HG03095 (cell line): Measurements from ENCODE around the gene CDCA7L.
"Not testable (repeated sequence)": the region's sequence is repeated elsewhere in the genome, so short reads cannot be mapped to it uniquely, and the experiment has no call there.

Experiments used
- ATAC-seq: cut with Tn5 transposase; IDR thresholded peaks from one replicate; pipeline ENCODE4 v1.9.1; 2021; ENCODE audit warnings: moderate library complexity; ENCODE audit not compliant: unreplicated experiment

Gene CDCA7L

DNA sequence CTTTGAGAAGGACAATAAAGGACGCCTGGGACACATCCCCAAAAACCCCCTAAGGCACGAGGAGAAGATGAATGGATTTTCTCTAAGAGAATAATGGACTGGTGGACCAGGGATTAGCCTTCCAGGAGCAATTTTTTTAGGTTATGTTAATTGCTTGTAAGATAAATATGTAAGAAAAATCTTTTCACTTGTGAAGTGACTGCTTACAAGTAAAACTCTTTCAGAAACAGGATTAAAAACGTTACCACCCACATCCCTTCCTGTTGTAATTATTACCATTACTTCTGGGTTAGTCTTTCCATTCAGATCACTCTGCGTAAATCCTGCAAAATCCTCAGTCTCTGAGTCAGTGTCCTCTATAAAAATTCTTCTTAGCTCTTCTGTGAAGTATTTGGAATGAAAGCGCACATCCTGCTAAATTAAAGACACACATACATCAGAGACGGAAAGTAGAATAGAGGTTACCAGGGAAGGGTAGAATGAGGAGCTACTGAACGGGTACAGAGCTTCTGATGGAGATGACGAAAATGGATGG is 34.3 kb downstream of the CDCA7L start:
- ATAC-seq = no peak

DNA sequence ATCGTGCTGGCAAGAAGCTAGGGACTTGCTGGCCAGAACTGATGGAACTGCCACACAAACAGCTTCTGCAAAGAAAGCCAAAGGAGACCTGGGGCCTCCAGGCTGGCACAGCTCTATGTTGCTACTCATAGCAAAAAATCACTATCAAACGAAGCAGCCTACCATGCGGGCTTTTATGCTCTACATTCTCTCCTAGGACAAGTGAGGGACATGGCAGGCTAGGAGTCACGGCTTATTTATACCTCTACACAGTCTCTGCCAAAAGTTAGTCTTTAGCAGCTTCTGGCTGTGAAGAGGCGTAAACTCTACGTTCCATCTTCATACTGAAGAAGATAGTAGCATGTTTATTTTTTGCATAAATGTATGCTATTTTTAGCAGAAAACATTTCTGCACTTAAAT is 35.4 kb downstream of the CDCA7L start:
- no peak for ATAC-seq

DNA sequence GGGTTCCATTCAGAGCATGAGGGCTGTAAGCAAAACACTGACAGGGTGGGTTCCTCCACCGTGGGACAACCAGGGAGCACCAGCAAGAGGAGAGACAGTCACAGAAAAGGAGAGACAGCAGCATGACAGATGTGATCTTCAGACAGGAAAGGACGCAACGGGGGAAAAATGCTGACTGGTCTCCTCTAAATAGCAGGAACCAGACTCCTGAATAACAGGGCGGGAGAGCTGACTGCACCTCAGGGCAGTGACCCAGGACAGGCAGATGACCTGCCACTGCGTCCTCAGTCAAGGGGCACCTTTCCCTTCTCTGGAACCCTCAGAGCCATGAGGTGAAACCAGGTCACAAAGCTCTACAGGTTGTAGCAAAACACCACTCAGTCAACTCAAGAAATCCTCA is 37.0 kb downstream of the CDCA7L start:
- ATAC-seq = no peak

DNA sequence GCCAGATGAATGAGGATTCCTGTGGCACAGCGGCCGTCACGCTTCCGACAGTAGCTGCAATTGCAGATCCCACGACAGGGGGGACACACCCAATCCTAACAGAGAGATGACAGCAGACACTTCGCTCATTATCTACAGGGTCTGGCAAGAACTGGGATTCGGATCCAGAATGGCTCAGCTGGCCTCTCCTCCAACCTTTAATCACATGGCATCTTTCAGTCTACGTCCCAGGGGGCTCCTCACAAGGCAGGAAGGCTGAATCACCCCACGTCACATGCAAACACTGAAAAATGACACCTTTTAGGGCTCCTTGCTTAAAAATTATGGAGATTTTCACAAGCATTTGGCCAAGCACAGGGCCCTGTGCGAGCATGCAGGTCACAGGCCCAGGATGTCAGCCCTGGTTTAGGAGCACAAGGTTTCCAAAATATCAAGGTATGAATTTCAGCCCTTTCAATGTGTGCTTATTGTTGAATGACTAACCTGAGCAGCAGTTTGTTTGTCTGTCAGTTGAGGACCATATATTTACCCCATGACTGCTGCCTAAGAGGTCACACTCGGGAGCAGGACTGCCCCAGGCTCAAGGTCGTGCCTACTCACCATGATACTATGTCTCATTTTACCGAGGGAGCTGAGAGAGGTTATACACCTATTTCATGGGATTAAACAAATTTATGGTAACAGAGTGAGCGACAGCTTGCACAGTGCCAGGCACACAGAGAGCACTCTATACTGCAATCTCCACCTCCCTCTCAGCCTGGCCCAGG is 42.5 kb downstream of the CDCA7L start:
- ATAC-seq = no peak

DNA sequence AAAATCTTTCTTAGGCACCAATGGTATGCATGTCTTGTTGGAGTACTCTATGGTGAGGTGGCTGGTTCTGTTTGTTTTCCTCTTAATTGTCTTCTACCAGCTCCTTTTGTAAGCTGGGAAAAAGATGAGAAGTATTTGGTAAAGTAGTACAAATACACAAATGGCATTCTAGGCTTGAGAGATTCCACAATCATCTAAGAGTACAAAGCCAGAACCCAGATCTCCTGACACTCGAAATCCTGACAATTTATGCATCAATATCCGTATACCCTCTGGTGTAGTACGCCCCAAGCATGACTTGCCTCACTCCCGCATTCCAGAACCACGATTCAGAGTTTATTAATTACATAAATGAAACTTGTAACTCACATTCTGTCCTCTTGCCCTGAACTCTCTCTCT is 43.5 kb downstream of the CDCA7L start:
- ATAC-seq = no peak

DNA sequence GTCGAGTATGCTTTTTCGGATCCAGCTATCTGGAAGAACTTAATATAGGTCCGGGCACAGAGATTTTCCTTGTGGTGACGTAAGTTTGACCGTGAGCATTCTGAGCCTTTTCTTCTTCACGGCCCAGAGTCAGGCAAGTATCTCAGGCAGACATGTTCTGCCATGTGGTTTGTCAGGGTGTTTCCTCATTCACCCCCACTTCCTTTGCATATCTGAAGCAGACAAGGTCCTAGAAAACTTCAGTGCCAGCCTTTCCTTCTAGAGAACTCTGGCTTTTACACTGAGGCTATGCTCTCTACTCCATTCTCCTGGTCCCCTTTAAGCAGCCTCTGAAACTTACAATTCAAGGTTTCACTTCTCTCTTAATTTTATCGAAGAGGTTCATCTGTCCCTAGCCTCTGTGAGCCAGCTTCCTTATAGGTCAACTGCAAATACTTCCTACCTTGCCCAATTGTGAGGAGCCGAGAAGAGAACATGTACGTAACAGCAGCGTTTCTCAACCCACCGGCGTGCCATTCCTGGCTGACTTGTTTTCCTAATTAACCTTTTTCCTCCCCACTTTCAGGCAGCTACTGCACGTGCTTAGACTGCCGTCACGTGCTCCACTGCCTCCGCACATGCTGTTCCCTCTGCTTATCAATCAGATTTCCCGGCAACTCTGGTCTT is 47.3 kb downstream of the CDCA7L start:
- peak; percentile 95 for ATAC-seq

DNA sequence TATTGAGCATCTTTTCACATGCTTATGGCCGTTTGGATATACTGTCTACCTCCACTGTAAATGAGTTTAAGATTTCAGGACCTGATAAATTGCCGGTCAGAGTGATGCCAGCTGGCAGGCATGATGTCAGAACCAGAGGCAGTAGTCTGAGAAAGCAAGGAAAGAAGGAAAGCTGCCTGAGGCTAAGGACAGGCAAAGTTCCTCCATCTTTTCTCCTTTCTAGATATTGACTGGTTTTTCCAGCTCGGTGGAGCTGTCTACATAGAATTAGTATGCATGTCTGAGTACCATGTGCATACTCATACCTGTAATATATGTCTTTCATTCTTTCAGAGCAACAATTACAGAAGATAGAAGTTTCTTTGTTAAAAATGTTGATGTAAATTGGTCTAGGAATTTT is 52.3 kb downstream of the CDCA7L start:
- ATAC-seq = no peak

DNA sequence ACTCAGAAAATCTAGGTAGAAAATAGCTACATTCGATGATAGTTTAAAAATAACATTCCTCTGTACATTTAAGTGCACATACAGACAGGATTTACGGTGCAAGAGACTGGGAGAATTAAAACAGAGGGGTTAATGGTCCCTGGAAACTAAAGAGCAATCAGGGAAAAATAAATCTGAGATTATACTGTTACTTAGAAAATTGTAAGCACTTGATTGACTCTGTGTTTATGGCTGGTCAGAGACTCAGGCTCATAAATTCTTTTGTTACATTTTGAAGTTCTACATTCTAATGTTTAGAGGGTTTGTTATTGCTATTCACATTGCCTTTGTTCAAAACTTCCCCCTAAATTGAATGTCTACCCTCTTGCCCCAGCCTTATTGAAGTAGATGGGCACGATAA is 54.4 kb downstream of the CDCA7L start:
- no peak for ATAC-seq

DNA sequence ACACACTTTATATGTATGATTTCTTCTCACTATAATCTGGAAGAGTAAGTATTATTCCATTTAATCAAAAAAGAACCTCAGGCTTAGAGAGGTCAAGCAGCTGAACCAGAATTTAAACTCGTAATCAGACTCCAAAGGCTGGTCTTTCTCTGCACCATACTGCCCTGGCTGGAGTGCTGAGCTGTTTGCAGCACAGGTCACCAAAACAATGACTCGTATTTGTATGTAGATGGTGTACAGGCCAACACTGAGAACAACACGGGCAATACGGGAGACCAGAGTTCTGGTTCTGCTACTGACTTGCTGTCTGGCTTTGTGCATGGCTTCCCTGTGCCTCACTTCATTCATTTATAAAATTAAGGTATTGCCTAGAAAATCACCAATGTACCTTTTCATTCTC is 57.9 kb downstream of the CDCA7L start:
- ATAC-seq = no peak

DNA sequence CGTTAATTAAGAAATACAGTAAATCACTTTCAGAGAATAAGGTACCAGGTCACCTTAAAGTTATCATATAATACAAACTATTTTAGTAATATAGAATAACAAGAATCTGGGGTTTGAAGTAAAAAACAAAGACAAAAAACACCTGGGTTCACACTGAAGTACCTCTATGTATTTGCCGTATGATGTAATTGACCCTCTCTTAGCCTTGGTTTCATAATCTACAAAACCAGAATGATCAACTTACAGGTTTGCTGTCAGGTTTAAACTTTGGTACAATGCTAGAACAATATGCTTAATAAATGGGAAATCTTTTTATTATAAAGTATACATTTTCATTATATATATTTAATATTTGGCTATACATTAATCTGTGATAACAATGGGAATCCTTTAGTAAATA is 58.3 kb downstream of the CDCA7L start:
- no peak for ATAC-seq

DNA sequence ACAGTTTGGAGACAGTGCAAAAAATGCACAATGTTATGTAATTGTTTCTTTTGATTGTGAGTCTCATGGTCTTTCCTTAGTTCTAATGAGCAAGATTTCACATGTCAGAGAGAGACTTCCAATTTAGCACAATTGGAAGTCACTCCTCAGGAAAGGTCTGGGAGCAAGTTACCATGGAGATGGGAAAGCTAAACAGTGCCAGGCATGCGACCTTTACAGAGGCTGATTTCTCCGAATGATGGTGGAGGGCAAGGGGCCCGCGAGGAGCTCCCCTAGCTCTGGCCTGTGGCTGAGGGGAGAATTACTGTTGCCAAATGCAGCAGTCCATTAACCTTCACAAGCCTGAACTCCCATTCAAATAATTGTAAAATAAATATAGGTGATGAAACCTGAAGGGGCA is 59.3 kb downstream of the CDCA7L start:
- ATAC-seq = no peak

DNA sequence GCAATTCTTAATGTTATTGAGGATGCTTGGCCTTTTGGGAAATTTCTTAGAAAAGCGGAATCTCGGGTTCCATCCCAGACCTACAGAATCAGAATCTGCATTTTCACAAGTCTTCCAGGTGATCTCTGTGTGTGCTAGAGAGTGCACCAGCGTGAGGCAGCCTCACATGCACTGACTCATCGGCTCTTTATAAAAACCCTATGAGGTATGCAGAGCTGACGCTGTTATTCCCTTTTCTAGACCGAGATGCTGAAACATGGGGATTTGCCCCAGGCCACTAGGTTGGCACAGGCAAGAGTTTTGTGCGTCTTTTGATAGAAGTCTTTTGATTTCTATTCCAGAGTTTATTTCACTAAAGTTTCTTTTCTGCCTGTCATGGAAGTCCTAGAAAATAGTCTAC is 61.2 kb downstream of the CDCA7L start:
- ATAC-seq = no peak

DNA sequence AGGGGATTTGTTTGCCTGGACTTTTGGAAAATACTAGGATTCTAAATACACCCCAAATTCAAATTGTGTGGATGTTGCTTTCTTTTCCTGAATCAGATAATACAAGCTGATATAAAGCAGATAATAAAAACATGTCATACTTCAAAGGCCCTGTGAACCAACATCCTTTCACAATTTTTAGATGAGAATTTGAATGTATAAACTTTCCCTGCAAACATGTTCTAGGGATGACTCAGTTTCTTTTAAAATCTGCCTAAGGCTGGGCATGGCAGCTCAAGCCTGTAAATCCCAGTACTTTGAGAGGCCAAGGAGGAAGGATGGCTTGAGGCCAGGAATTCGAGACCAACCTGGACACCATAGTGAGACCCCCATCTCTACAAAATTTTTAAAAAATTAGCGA is 62.2 kb downstream of the CDCA7L start:
- ATAC-seq = not testable (repeated sequence)

DNA sequence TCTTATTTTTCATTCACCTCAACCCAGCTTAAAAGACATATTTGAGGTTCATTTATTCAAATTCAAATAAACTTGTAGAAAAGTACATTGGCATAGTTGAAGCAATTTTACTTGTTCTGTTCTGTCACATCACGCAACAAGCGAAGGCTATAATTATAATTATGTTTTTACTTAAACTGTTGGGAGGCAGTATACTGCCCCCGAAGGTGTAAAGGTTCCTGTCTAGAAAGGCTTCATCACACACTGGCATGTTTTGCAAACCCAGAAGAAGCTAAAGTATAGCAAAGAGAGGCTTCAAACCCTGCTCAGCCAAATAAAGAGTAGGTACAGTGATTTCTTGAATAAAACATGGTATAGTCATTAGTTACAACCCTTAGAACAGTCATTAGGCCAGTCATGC is 62.6 kb downstream of the CDCA7L start:
- no peak for ATAC-seq

DNA sequence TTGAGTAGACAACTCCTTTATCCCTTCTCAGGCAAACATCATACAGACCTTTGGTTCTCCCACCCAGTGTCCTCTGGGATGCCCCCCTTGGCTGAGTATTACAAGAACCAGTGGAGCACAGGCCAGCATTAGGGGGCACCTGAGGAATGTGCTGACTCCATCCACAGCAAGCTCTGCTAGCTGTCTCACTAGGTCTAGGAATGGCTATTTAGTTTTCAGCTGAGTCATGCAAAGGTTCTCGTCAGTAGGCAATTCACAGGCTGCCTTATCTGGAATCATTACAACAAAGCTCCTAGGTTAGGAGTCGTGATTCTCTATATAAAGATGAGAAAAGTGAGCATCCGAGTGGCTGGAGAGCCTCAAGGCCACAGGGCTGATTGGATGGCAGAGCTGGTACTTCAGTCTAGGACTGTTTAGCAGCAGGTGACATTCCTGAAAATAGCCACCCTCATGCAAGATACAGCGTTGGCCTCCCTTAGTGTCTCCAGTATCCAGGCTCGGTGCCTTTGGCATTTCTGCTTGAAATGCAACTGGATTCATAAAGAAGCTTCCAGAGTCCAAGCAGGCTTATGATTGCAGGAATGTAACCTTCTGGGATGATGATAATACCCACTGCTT is 75.8 kb downstream of the CDCA7L start:
- no peak for ATAC-seq

DNA sequence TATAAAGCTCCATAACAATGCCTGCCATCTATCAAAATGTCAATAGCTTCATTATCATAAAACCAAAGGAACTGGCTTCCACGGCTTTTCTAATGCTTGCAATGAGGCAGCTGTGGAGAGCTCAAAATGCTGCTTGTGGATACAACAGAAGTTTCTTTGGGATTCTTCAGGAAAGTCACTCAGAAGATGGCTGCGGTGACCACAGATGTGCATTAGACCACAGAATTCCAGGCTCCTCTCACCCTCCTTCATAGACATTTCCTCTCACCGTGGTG is 77.2 kb downstream of the CDCA7L start:
- no peak for ATAC-seq

DNA sequence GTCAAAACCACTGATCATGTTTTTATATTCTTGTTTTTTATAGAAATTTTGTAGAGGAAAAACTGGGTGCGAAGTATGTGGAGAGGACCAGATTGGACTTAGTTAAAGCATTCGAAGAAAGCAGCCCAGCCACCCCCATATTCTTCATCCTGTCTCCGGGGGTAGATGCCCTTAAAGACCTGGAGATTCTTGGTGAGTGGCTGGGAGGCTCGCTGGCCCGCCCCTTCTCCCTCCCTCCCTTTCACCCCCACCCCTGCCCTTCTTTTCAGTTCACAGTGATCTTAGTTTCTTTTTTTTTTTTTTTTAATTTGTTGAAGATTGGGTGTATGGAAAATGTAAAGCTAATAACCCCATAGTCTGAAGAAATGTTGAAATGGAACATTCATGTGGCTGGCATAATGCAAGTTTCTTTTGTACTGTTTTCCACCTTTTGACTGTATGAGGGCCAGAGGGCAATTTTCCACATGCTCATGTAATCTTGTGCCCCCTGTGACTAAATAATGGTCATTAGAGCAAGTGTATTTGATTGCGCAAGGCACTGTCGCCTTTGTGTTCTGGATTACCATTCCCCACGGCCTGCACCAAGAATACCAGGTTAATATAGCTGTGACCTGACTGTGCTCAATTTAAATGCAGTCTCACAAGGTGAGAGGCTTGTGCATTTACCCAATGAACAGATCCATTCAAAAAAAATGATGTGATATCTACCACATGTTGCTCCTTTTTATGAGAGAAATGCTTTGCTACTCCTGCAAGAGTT is 77.7 kb downstream of the CDCA7L start:
- ATAC-seq = no peak

DNA sequence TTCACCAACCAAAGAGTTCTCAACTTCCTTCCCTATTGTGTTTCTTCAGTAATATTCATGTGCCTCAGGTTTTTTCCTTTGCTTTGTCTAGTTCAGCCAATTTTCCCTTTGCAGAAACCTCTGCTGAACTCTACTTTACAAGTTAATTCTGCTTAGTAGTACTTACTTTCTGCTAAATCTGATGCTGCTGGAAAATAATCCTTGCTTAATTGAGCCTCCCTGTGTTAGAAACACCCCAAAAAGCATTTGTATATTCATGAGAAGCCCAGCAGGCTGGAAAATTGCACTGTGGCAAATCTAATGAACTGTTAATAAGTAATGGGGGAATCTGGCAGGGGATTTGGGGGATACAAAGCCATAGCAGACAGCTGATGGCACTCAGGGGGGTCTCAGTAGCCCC is 78.5 kb downstream of the CDCA7L start:
- ATAC-seq = no peak

DNA sequence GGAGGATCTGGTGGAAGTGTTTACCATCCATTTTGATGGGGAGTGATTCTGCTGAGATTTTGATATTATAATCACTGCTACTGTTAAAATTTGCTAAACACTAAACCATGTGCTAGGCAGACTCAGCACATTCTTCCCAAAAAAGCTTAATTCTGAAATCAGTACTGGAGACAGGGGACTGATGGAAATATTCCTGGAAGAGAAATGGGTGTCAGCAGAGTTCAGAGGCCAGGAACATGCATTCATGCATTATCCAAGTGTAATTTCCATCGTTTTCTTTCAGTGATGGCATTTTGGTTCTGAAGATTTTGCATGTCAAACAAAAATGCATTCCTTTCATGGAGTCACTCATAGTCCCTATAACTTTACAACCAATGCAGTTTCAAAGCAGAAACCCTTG is 79.0 kb downstream of the CDCA7L start:
- ATAC-seq = no peak

DNA sequence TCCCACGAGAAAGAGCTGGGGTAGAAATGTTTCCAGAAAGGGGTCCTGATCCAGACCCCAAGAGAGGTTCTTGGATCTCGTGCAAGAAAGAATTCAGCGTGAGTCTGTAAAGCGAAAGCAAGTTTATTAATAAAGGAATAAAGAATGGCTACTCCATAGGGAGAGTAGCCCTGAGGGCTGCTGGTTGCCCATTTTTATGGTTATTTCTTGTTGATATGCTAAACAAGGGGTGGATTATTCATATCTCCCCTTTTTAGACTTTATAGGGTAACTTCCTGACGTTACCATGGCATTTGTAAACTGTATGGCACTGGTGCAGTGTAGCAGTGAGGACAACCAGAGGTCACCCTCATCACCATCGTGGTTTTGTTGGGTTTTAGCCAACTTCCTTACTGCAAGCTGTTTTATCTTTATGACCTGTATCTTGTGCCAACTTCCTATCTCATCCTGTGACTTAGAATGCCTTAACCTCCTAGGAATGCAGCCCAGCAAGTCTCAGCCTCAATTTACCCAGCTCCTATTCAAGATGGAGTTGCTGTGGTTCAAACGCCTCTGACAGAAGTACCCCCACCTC is 80.0 kb downstream of the CDCA7L start:
- not testable (repeated sequence) for ATAC-seq

DNA sequence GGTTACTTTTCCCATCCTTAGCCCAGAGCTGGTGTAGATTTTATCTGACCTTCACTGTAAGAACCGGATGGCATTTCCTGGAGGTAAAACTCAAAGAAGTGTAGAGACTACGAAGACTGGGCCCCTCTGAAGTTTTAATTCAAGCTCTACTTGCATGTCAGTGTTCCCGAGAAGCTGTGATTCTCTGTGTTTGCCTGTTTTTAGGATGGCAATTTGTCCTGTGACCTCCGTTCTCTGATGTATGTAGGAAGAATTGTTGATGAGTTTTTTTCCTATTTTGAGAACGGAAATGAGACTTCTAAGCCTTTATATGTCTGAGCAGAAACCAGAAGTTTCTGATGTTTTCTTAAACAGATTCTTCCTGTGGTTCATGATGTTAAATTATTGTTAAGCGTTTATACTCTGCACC is 94.1 kb downstream of the CDCA7L start:
- ATAC-seq = no peak
